Gastroesophageal sphincter (tissue), 4 donors: Measurements from ENCODE around the gene MOV10L1. TPM values are rescaled to one million over a fixed set of nuclear protein-coding genes. Genes with fewer than 3 reads are reported as not detected.

Experiments
- ATAC-seq: fragments of 150-250 bp; one replicate; pipeline ENCODE4 v1.9.1; 2016; ENCODE audit warnings: mild to moderate bottlenecking, moderate library complexity
- H3K27ac ChIP-seq, 4 donors: fragments of 200-600 bp; sonication (generic) in 3 of 4; 1 replicate in 3 of 4; 2 replicates in 1 of 4; pipeline ENCODE4 v1.5.1; 2016 to 2019
- H3K27me3 ChIP-seq: fragments of 200-600 bp; sonication (generic); one replicate; pipeline ENCODE4 v1.5.1; 2019
- H3K36me3 ChIP-seq, 2 donors: fragments of 200-600 bp; sonication (generic); one replicate each; pipeline ENCODE4 v1.5.1; 2019; ENCODE audit warnings: control low read depth in 1 of 2
- H3K4me1 ChIP-seq, 3 donors: fragments of 200-600 bp; sonication (generic); 1 replicate in 2 of 3; 2 replicates in 1 of 3; pipeline ENCODE4 v1.5.1; 2016 to 2019; ENCODE audit warnings: control low read depth in 2 of 3
- H3K4me3 ChIP-seq, 2 donors: fragments of 200-600 bp; sonication (generic); one replicate each; pipeline ENCODE4 v1.5.1; 2019; ENCODE audit warnings: mild to moderate bottlenecking in 1 of 2, moderate library complexity in 1 of 2
- H3K9me3 ChIP-seq, 3 donors: fragments of 200-600 bp; sonication (generic); one replicate each; pipeline ENCODE4 v1.5.1; 2017 to 2019; ENCODE audit warnings: control low read depth in 2 of 3
- EP300 ChIP-seq: sonication (generic); formaldehyde crosslinking; IDR thresholded peaks from one replicate; pipeline ENCODE4 v1.6.1; 2017; ENCODE audit warnings: antibody characterized with exemption, mild to moderate bottlenecking
- POLR2A ChIP-seq, 2 donors: fragments of 450-650 bp; IDR thresholded peaks; one replicate each; pipeline ENCODE4 v1.6.1; 2017; ENCODE audit warnings: antibody characterized with exemption in 2 of 2, mild to moderate bottlenecking in 2 of 2, moderate library complexity in 1 of 2
- POLR2AphosphoS5 ChIP-seq: sonication (generic); formaldehyde crosslinking; IDR thresholded peaks from one replicate; pipeline ENCODE4 v1.6.1; 2017; ENCODE audit warnings: antibody characterized with exemption
- whole genome bisulfite sequencing, 2 donors: methylation state at CpG; one replicate each; pipeline ENCODE4 v1.1.5; 2018; ENCODE audit warnings: low coverage in 1 of 2; 5-methylcytosine and 5-hydroxymethylcytosine counted together
- total RNA-seq, 4 donors: library from RNA; depleted of rRNA; stranded (reverse); fragments of >200 nt; gene quantifications; one replicate each; pipeline ENCODE4 v1.1.0, GENCODE V29; 2016
- TF ChIP-seq, protein P1 (sequence below), 4 experiments: fragments of 200-600 bp in 2 of 4; fragments of 450-650 bp in 2 of 4; sonication (generic) in 1 of 4; IDR thresholded peaks; one replicate each; pipeline ENCODE4 v1.5.1; 2017 to 2019; ENCODE audit warnings: antibody characterized with exemption in 4 of 4, mild to moderate bottlenecking in 2 of 4, moderate library complexity in 2 of 4

MOV10L1 gene
- total RNA-seq, 4 donors from 2014 or later, result 0.78 TPM; not detected in 3

DNA sequence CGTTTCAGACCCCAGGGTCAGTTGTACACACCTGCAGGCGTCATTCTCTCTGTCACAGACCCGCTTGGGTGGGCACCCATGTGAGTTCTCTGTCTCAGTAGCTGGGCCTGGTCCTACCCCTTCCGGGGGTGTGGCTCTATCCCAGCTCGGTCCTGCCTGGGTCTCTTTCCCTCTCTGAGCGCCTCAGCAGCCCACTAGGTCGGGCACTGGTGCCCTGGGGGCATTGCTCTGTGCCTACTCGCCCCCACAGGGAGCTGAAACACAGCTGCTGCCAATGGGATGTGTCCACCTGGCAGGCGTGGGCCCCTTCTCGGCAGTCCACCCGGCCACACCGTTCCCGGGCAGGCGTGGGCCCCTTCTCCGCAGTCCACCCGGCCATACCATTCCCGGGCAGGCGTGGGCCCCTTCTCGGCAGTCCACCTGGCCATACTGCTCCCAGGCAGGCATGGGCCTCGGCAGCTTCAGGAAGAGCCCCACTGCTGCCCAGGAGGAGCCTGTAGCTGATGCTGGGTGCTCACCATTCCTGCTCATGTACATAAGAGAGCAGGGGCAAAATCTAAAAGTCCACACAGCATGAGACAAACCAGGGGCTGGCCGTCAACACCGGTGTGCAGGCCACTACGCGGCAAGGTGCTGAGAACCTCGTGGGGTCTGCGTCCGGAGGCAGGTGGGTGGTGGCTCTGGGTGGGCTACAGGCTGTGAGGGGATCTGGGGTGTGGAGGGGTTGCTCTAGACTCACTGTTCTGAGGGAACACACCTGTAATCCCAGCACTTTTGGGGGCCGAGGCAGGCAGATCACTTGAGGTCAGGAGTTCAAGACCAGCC, 16.9 kb upstream of the MOV10L1 start:
- WGBS, 2 donors, result 65 to 74% methylated on average over 3 to 5 of the region's 28 CpGs
- no peaks in the 10 kb centered on the region for H3K9me3 ChIP-seq
- no peak overlapping the region for H3K27ac ChIP-seq
- no peaks in the 10 kb centered on the region for H3K4me1 ChIP-seq
- peaks cover 54% of the 10 kb centered on the region for H3K27me3 ChIP-seq
- H3K36me3 ChIP-seq, result no peaks in the 10 kb centered on the region
- TF ChIP-seq, protein P1, sequence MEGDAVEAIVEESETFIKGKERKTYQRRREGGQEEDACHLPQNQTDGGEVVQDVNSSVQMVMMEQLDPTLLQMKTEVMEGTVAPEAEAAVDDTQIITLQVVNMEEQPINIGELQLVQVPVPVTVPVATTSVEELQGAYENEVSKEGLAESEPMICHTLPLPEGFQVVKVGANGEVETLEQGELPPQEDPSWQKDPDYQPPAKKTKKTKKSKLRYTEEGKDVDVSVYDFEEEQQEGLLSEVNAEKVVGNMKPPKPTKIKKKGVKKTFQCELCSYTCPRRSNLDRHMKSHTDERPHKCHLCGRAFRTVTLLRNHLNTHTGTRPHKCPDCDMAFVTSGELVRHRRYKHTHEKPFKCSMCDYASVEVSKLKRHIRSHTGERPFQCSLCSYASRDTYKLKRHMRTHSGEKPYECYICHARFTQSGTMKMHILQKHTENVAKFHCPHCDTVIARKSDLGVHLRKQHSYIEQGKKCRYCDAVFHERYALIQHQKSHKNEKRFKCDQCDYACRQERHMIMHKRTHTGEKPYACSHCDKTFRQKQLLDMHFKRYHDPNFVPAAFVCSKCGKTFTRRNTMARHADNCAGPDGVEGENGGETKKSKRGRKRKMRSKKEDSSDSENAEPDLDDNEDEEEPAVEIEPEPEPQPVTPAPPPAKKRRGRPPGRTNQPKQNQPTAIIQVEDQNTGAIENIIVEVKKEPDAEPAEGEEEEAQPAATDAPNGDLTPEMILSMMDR (IDR thresholded peaks at IDR 0.05), result no peak
- TF ChIP-seq POLR2A (IDR thresholded peaks at IDR 0.05), result no peak
- TF ChIP-seq EP300, result no peak
- no peak overlapping the region for H3K4me3 ChIP-seq
- ATAC-seq, result no peak

DNA sequence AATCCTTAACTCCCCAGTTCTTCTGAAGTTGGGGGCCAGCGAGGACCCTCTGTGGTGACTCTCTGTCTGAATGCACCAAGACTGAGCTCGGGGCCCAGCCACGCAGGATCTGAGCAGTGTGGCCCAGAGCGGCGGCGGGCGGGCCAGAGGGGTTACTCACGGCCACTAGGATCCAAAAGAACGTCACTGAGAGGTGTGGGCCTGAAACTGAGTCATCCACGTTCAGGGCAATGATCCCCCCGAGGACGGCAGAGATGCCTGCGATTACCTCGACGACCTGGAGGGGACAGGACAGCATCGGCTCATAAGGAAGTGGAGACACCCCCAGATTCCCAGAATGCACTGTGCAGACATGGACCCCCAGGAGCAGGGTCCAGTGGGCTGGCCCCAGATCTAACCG, 15.8 kb upstream of the MOV10L1 start:
- H3K4me1 ChIP-seq, result no peaks in the 10 kb centered on the region
- no peaks in the 10 kb centered on the region for H3K9me3 ChIP-seq
- H3K27me3 ChIP-seq, result peaks cover 54% of the 10 kb centered on the region
- no peaks in the 10 kb centered on the region for H3K36me3 ChIP-seq
- TF ChIP-seq, protein P1 (IDR thresholded peaks at IDR 0.05), result no peak
- no peak for TF ChIP-seq EP300
- no peak for TF ChIP-seq POLR2A (IDR thresholded peaks at IDR 0.05)
- no peak for TF ChIP-seq POLR2AphosphoS5
- WGBS, 2 donors, result 75 to 76% methylated on average over 2 to 9 of the region's 17 CpGs
- ATAC-seq, result no peak
- no peak overlapping the region for H3K27ac ChIP-seq
- H3K4me3 ChIP-seq, result no peak overlapping the region

DNA sequence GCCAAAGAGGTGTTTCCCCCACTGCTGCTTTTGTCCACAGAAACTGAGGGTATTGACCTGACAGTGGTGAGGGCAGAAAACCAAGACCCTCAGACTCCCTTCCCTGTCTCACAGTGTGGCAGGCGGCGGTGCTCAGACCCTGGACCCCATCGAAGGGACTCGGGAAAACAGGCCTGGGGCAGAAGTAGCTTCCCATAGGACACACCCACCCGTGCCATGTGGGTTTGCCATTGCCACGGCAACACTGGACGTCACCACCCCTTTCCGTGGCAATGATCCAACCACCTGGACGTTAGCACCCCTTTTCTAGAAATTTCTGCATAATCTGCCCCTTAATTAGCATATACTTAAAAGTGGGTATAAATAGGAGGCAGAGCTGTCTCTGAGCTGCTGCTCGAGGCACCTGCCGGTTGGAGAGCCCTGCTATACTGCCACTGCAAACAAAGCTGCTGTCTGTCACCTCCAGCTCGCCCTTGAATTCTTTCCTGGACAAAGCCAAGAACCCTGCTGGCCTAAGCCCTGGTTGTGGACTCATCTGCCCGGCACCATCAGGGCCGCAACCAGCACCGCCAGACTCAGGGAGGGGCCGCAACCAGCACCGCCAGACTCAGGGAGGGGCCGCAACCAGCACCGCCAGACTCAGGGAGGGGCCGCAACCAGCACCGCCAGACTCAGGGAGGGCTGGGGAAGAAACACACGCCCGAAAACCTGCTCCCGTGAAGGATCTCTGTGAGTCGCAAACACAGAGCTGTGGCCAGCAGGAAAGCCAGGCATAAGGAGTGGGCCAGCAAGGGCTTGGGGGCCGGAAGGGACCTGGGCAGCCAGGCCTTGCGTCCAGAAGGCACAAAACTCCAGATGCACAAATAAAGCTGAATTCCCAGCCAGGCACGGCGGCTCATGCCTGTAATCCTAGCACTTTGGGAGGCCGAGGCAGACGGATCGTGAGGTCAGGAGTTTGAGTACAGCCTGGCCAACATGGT, 15.0 kb upstream of the MOV10L1 start:
- H3K4me3 ChIP-seq, result no peak overlapping the region
- 51 to 84% methylated on average over 7 to 12 of the region's 32 CpGs for WGBS, 2 donors
- no peaks in the 10 kb centered on the region for H3K4me1 ChIP-seq
- no peaks in the 10 kb centered on the region for H3K9me3 ChIP-seq
- peaks cover 56% of the 10 kb centered on the region for H3K27me3 ChIP-seq
- ATAC-seq, result no peak
- H3K27ac ChIP-seq, result no peak overlapping the region
- TF ChIP-seq, protein P1 (IDR thresholded peaks at IDR 0.05), result no peak
- TF ChIP-seq POLR2A (IDR thresholded peaks at IDR 0.05) (no peak), EP300 (no peak), POLR2AphosphoS5 (no peak)
- no peaks in the 10 kb centered on the region for H3K36me3 ChIP-seq

DNA sequence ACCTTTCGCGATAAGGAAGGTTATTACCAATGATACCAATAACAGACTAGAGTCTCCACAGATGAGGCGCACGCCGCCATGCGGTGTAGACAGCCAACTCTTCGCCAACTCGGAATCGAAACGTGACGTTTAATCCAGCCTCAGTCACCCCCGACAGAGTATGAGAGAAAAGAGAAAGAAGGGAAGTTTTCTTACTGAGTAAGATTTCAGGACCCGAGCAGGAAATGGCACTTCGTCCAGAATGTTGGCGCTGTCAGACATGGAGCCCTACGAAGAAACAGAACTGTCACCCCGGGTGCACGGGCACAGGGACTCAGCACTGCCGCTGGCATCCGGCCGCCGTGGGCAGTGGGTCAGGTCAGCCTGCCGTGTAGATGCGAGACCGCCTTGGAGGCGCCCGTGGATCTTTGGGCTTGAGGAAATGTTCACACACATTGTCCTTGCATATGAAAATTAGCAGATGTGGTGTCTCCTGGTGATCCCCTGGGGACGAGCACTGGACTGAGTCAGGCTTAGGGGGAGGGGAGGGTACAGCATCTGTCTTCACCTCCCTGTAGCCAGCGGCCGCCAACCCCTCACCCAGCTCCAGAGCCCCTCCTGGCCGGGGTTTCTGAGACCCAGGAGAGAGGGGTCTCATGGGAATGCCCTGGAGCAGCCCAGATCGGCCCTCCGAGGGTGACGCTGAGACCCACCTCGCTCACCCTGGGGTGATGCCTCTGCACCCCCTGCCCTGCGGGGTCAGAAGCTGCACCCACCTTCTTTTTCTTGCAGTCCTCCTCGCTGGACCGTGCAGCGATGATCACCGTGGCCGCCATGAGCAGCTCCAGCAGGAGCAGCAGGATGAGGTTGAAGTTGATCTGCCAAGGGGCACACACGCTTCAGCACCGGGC, 12.9 kb upstream of the MOV10L1 start:
- Histone ChIP-seq H3K9me3 (no peaks in the 10 kb centered on the region), H3K27ac (no peak overlapping the region), H3K4me3 (no peak overlapping the region), H3K4me1 (no peaks in the 10 kb centered on the region), H3K36me3 (no peaks in the 10 kb centered on the region), H3K27me3 (peaks cover 53% of the 10 kb centered on the region)
- no peak for TF ChIP-seq EP300
- TF ChIP-seq POLR2AphosphoS5, result no peak
- TF ChIP-seq, protein P1 (IDR thresholded peaks at IDR 0.05), result no peak
- TF ChIP-seq POLR2A (IDR thresholded peaks at IDR 0.05), result no peak
- ATAC-seq, result no peak
- 76 to 89% methylated on average over 14 to 15 of the region's 43 CpGs for WGBS, 2 donors
